HepG2 (cell line): Measurements from ENCODE around the gene HDGFL2. TPM values are rescaled to one million over a fixed set of nuclear protein-coding genes. Genes with fewer than 3 reads are reported as not detected.

Experiments used
- ADNP ChIP-seq: sonication (generic); formaldehyde crosslinking; IDR thresholded peaks from 2 replicates; pipeline ENCODE4 v1.4.0; 2020; ENCODE audit warnings: missing genetic modification reagents
- ARID4A ChIP-seq: sonication (generic); formaldehyde crosslinking; IDR thresholded peaks from 2 replicates; pipeline ENCODE4 v1.5.0; 2020; ENCODE audit warnings: mild to moderate bottlenecking, missing genetic modification reagents, borderline replicate concordance
- FOXP4 ChIP-seq: sonication (generic); formaldehyde crosslinking; IDR thresholded peaks from 2 replicates; pipeline ENCODE4 v1.4.0; 2020; ENCODE audit warnings: missing genetic modification reagents
- HNRNPUL1 ChIP-seq: fragments of 200-400 bp; formaldehyde crosslinking; IDR thresholded peaks from 2 replicates; pipeline ENCODE4 v1.6.1; 2017; ENCODE audit warnings: low read depth, mild to moderate bottlenecking, low read length, moderate library complexity
- KIAA2018 ChIP-seq: sonication (generic); formaldehyde crosslinking; IDR thresholded peaks from 2 replicates; pipeline ENCODE4 v1.5.0; 2020; ENCODE audit warnings: mild to moderate bottlenecking, missing genetic modification reagents, borderline replicate concordance
- NCOR1 ChIP-seq: fragments of 200-600 bp; sonication (generic); IDR thresholded peaks from 2 replicates; pipeline ENCODE4 v1.7.0; 2017; ENCODE audit warnings: antibody characterized with exemption, low read length, borderline replicate concordance
- PAXIP1 ChIP-seq: sonication (generic); formaldehyde crosslinking; conservative IDR thresholded peaks from 2 replicates; pipeline ENCODE4 v1.4.0; 2020; ENCODE audit warnings: mild to moderate bottlenecking, missing genetic modification reagents, moderate library complexity
- ZNF510 ChIP-seq: sonication (generic); formaldehyde crosslinking; IDR thresholded peaks from 2 replicates; pipeline ENCODE4 v1.4.0; 2020; ENCODE audit warnings: low read depth, mild to moderate bottlenecking, missing genetic modification reagents
- polyA plus RNA-seq, 8 experiments: library from polyadenylated mRNA; depleted of rRNA in 3 of 8; stranded (reverse) in 7 of 8; unstranded in 1 of 8; fragments of >200 nt; fragmentation: Illumina TruSeq in 4 of 8; extraction: Trizol in 4 of 8; gene quantifications; 2 replicates each; pipeline versions ENCODE4 v1.2.1 to v1.2.3, GENCODE V29; 2011 to 2016; ENCODE audit warnings: low read depth in 4 of 8, missing spikeins in 1 of 8, mixed read lengths in 1 of 8; ENCODE audit not compliant: insufficient read depth in 1 of 8
- total RNA-seq, 5 experiments: library from RNA; depleted of rRNA; stranded (reverse); fragments of >200 nt; fragmentation: Illumina TruSeq; extraction: Trizol; gene quantifications; 2 replicates each; pipeline ENCODE4 v1.2.3, GENCODE V29; 2016; ENCODE audit warnings: low read depth in 1 of 5

HDGFL2 gene
- total and polyA plus RNA-seq, 2 of the 13 experiments (the other 11 are each of a cell fraction or from before 2014, with no cell fraction given): 20.0 to 51.1 TPM

GRCh38 chr19:4521170-4521887 is 49.2 kb downstream of the HDGFL2 start (continued):
- TF ChIP-seq FOXP4 (CRISPR knock-in tag) (0 out of 2 replicates have a peak, but pooled peaks have one; percentile 24), PAXIP1 (peak; percentile 89), KIAA2018 (no peak), HNRNPUL1 (no peak), ARID4A (peak; percentile 20; the same call in 1 of the 2 replicates), NCOR1 (peak; percentile 49; the same call in 1 of the 2 replicates), ADNP (CRISPR knock-in tag) (no peak), ZNF510 (CRISPR knock-in tag) (peak; percentile 22; the same call in 1 of the 2 replicates)
